22Rv1 (cell line): Measurements from ENCODE around the gene ATP8B4.

Source experiments
- H3K27ac ChIP-seq: fragments of 450-650 bp; 2 replicates; pipeline ENCODE4 v1.5.1; 2017
- CTCF ChIP-seq: fragments of 450-650 bp; IDR thresholded peaks from 2 replicates; pipeline ENCODE4 v1.5.1; 2017; ENCODE audit warnings: mild to moderate bottlenecking
- ZFX ChIP-seq: fragments of 450-650 bp; IDR thresholded peaks from 2 replicates; pipeline ENCODE4 v1.6.1; 2017; ENCODE audit warnings: antibody characterized with exemption, borderline replicate concordance

Gene ATP8B4

GRCh38 chr15:49813625-49814024, 305.4 kb downstream of the ATP8B4 start:
- no peak overlapping the region for H3K27ac ChIP-seq
- TF ChIP-seq ZFX: no peak
- TF ChIP-seq CTCF: no peak

- TF ChIP-seq ZFX (no peak), CTCF (no peak)
- no peak overlapping the region for H3K27ac ChIP-seq
Observed at GRCh38 chr15:49810720-49811119, 308.3 kb downstream of the ATP8B4 start.

GRCh38 chr15:49809894-49810609, 309.0 kb downstream of the ATP8B4 start:
- H3K27ac ChIP-seq: no peak overlapping the region
- TF ChIP-seq ZFX (no peak), CTCF (no peak)

GRCh38 chr15:49808341-49808740, 310.7 kb downstream of the ATP8B4 start:
- H3K27ac ChIP-seq: no peak overlapping the region
- no peak for TF ChIP-seq ZFX
- TF ChIP-seq CTCF: no peak
